ENCODE measurements around the gene GGTA1.
"Not testable (repeated sequence)": the region's sequence is repeated elsewhere in the genome, so short reads cannot be mapped to it uniquely, and the experiment has no call there.

The GGTA1 gene

GRCh38 chr9:121498487-121499176 lies 1.0 kb downstream of the GGTA1 start:
- no peak for DNase-seq

GRCh38 chr9:121498150-121498486 lies 1.5 kb downstream of the GGTA1 start:
- DNase-seq, result peak; percentile 34 to 67

- no peak for DNase-seq
These were observed 3.7 kb downstream of the GGTA1 start for GRCh38 chr9:121495976-121496375.

- peak in 1 of 2 donors; percentile 27 for DNase-seq
These were observed 5.5 kb downstream of the GGTA1 start for GRCh38 chr9:121494192-121494591.

DNA sequence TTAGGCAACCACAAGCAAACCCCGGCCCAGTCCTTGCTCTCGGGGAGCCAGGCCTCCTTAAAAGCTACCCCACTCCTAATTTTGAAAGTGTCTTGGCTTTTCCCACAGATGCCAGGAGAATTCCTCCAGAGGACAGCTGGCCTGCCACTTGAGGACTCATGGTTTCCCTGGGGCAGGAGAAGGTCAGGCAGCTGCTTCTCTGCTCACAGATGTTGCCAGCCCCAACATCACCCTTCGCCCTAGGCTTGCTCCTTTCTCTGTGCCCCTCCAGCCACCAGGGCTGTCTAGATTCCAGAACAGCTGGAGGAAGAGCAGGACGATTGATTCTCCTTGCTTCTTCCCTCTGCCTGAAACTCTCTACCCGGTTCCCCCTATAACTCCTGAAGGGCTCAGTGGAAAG lies 8.5 kb downstream of the GGTA1 start:
- DNase-seq, result no peak

DNA sequence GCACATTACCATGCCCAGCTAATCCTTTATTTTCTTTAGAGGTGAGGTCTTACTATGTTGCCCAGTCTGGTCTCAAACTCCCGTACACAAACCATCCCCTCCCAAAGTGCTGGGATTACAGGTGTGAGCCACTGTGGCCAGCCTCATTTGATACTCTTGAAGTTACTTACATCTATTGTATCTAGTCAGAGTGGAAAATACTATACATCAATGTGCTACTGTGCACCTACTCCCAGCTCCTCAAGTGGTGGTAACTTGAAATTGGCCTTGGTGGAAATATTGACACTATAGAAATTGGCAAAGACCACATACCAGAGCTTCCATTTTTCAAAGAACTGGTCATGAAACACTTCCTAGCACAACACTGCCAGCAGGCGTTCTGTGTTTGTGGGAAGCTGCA lies 10.3 kb downstream of the GGTA1 start:
- no peak for DNase-seq

- DNase-seq, result no peak
These were observed 13.6 kb downstream of the GGTA1 start for GRCh38 chr9:121486043-121486442.

DNA sequence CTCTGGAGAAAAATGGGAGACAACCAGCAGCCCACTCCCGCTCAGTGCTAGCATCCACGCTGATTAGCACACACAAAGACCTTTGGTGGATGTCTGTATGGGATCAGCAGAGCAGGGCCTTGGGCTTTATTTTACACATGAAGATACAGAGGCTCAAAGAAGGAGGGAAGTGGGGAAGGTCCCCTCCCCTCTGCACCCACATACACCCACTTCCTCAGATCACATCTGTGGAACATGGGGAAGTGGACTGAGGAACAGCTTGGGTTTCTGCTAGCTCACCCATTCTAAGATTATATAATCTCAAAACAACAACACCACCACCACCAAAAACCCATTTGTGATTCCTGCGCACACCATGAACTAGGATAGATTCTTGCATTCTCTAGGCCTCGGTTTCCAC lies 14.0 kb downstream of the GGTA1 start:
- DNase-seq, result peak in 1 of 2 donors; percentile 33

GRCh38 chr9:121484651-121485446 lies 14.8 kb downstream of the GGTA1 start:
- DNase-seq, result no peak

- DNase-seq, result no peak
These were observed 16.1 kb downstream of the GGTA1 start for GRCh38 chr9:121483473-121484031.

- no peak for DNase-seq
These were observed 16.6 kb downstream of the GGTA1 start for GRCh38 chr9:121483049-121483448.

- no peak for DNase-seq
These were observed 20.6 kb downstream of the GGTA1 start for GRCh38 chr9:121478816-121479676.

- DNase-seq, result no peak
These were observed 23.5 kb downstream of the GGTA1 start for GRCh38 chr9:121476156-121476555.

DNA sequence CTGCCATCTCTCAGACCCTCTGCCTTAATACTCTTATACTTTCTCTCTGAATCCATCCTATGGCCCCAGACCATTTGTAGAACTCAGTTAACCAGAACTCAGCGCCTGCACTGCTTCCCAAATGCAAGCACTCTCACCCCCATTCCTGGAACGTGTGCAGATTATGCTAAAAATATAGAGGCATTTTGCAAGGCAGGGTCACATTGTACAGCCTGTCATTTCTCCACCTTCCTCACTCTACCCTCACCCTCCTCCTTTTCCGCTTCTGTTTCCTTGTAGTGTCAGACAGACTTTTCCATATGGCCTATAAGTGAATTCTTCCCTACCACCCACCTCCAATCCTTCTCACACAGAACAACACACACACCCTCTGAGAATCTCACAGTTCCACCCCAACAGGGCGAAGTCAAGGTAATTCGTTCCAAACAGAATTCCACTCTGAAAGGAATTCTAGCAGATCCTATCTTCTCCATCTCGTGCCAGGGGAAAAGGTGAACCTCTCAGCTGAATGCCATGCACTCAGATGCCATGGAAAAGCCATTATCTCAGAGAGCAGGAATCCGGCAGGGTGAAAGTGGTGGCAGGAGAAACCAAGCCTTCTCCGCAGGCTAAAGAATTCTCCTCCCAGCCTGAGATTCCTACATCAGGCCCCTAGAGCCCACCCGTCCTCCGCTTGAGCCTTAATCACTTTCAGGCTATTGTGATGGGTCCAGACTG lies 25.3 kb downstream of the GGTA1 start:
- no peak for DNase-seq

DNA sequence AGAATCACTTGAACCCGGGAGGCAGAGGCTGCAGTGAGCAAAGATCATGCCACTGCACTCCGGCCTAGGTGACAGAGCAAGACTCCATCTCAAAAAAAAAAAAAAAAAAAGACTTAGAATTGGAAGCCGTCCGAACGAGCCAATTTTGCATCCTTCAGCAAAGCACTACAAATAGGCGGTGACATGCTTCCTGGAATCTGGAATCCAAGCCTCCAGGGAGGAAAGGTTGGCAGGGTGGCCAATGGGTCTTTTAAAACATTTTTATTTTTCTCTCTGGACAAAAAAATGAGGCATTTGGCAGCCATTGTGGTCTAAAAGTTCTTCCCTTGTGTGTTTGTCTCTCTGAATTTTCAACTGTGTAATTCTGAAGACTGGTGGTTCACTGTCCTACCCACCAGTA lies 26.4 kb downstream of the GGTA1 start:
- no peak for DNase-seq

DNA sequence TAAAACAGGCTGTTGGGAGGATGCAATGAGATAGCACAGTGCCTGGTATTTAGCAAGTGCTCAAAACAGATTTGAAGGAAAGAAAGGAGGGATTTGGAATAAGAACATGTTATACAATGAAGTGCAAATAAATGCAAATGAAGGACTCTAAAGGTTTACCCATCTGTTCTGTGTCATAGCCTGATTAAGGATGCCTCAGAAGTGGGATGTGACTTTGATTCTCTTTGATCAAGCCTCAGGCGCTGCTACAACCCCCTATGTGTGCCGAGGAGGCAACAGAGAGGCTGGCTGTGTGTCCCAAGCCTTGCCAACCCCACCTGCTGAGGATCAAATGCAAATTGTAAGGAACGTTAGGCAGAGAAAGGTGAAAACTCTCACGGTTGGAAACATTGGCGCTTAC lies 27.2 kb downstream of the GGTA1 start:
- no peak for DNase-seq

DNA sequence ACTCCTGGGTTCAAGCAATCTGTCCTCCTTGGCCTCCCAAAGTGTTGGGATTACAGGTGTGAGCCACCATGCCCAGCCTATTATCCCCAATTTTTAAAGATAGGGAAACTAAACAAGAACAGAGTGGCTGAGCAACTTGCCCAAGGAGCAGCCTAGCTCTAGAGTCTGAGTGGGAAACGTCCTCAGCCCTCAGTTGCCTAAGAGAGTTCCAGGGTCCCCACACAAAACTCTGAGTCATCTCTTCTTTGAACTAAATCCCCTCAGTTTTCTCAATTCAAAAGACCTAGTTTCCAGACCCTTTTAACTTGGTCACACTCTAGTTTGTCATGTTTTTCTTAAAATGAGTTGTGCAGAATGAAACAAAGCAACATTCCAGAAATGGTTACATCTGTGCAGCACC lies 33.5 kb downstream of the GGTA1 start:
- DNase-seq, result no peak

DNA sequence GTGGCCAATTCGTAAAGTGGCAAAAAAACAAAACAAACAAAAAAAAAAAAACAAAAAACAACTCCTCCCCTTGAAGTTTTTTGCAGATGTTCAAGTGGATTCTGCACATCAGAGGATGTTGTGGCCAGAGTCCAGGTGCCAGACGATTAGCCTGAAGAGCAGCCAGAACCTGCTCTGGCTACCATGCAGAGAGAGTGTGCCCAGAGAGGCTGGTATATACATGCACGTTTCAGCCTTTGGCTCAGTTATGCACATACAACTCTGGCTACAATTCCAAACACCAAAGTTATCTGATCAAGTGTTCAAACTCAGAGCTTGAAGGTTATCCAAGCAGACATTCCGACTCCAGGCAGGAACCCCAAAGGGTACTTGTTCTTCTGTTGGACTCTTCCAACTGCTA lies 34.7 kb downstream of the GGTA1 start:
- DNase-seq, result no peak

DNA sequence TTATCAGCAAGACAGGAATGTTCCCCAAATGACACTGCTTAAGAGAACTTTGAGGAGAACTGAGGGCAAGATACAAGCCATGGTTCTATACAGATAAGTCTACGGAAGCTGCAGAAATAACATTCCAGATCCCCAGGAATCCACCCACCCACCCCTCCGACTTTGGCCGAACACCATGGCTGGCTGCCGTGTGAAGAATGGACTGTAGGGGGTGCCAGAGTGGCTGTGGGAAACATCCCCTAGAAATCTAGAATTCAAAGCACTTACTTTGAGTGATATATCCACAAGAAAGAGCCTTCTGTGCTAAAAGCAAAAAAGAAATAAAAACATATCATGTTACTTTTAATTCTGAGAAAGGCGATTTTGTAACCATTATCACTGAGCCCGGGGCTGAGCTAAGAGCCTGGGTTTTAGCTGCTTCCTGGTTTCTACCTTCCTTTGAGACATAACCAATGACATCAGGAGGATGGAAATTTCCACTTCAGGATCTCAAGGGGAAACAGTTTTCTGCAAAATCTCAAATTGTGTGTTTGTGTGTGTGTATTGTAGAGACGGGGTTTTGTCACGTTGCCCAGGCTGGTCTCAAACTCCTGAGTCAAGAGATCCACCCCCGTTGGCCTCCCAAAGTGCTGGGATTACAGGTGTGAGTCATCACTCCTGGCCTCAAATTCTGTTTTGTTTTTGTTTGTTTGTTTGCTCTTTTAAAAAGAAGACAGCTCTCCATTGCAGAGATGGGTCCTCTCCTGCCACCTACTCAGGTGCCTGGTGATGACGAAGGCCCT lies 36.4 kb downstream of the GGTA1 start:
- peak in 1 of 2 donors; percentile 5 for DNase-seq

DNA sequence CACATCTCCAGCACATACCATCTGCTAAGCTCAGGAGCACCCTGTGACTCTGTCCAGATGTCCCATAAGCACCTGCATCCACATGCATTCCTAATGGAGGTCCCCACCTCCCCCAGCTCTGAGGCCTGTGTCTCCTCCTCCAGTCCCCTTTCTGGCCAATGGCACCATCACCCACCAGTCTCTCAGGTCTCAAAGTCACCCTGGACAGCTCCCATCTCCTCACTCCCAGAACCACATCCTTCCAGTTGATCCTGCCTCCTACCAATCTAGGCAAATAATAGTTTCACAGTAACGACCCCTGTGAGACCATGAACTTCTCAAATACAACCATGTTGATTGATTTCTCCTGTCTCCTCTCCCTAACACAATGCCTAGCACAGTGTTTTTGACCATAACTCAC lies 40.1 kb downstream of the GGTA1 start:
- no peak for DNase-seq

- DNase-seq, result not testable (repeated sequence)
These were observed 41.2 kb downstream of the GGTA1 start for GRCh38 chr9:121458449-121458848.
